CD4-positive, alpha-beta T cell treated with Interleukin-1 beta for 1 hour (primary cell): ENCODE results near the gene MAST3.

ENCODE experiments used
- DNase-seq, 2 donors: peaks; one replicate each; pipeline ENCODE4 v3.0.0-alpha.2; 2020 to 2022

MAST3 gene

GRCh38 chr19:18193388-18194180 is 96.0 kb downstream of the MAST3 start:
- DNase-seq: no peak

GRCh38 chr19:18194181-18194530 is 96.6 kb downstream of the MAST3 start:
- no peak for DNase-seq

- DNase-seq: peak; percentile 40 to 70
These were observed 97.1 kb downstream of the MAST3 start for GRCh38 chr19:18194554-18195238.

GRCh38 chr19:18196511-18196845 is 98.9 kb downstream of the MAST3 start:
- no peak for DNase-seq

- no peak for DNase-seq
These were observed 99.7 kb downstream of the MAST3 start for GRCh38 chr19:18197306-18197705.

GRCh38 chr19:18197941-18198340 is 100.4 kb downstream of the MAST3 start:
- no peak for DNase-seq

- DNase-seq: no peak
These were observed 100.8 kb downstream of the MAST3 start for GRCh38 chr19:18198374-18198773.
